GM19467 (cell line): ENCODE data around the gene RAB40B.

Experiments
- ATAC-seq: cut with Tn5 transposase; IDR thresholded peaks from one replicate; pipeline ENCODE4 v1.9.1; 2021; ENCODE audit warnings: mild to moderate bottlenecking, moderate library complexity; ENCODE audit not compliant: unreplicated experiment

The RAB40B gene

DNA sequence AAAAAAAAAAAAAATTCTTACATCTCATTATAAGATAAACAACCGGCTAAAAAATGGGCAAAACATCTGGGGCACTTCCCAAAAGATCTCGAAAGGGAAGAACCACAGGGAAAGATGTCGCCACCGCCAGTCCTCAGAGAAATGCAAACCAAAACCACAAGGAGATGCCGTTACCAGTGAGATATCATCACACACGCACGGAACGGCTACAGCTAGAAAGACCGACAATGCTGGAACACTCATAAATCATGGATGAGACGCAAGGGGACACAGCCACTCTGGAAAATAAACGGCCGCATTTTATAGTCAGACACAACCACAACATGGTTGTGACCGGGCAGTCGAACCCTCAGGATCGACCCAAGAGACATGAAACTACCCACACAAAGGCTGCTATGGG, 74.8 kb downstream of the RAB40B start:
- ATAC-seq: no peak

- no peak for ATAC-seq
These were observed 78.9 kb downstream of the RAB40B start for GRCh38 chr17:82619641-82620040.

DNA sequence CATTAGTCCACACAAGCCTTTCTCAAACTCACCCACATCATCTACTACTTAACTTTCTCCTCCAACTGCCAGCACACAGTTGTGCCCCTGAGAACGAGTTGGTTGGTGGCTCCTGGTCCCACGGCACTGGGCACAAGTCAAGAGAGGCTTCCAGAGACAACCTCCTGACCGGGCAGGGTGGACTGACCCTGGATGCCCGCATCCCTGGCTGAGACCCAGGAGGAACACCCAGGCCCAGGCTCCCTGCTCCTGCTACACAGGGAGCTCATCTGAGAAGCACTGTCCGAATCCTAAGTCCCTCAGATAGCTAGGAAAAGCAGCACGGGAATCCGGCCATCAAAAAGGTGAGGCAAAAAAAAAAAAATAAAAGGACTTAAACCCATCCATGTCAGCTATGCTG, 79.3 kb downstream of the RAB40B start:
- ATAC-seq: no peak

- ATAC-seq: no peak
These were observed 82.3 kb downstream of the RAB40B start for GRCh38 chr17:82616021-82616711.

- no peak for ATAC-seq
These were observed 83.1 kb downstream of the RAB40B start for GRCh38 chr17:82615084-82616020.

DNA sequence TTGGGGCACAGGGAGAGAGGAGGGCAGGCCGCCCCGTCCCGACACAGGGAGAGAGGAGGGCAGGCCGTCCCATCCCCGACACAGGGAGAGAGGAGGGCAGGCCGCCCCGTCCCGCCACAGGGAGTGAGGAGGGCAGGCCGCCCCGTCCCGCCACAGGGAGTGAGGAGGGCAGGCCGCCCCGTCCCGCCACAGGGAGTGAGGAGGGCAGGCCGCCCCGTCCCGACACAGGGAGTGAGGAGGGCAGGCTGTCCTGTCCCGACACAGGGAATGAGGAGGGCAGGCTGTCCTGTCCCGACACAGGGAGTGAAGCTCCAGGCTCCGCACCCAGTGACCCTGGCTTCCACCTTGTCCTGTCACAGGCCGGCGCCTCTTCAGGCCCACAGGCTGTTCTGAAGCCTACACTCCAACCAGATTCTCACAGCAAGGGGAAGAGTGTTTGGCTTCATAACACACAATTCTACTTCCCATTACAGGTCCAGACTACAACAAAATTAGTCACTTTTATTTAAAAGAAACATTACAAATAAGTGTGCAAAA, 84.3 kb downstream of the RAB40B start:
- ATAC-seq: no peak

DNA sequence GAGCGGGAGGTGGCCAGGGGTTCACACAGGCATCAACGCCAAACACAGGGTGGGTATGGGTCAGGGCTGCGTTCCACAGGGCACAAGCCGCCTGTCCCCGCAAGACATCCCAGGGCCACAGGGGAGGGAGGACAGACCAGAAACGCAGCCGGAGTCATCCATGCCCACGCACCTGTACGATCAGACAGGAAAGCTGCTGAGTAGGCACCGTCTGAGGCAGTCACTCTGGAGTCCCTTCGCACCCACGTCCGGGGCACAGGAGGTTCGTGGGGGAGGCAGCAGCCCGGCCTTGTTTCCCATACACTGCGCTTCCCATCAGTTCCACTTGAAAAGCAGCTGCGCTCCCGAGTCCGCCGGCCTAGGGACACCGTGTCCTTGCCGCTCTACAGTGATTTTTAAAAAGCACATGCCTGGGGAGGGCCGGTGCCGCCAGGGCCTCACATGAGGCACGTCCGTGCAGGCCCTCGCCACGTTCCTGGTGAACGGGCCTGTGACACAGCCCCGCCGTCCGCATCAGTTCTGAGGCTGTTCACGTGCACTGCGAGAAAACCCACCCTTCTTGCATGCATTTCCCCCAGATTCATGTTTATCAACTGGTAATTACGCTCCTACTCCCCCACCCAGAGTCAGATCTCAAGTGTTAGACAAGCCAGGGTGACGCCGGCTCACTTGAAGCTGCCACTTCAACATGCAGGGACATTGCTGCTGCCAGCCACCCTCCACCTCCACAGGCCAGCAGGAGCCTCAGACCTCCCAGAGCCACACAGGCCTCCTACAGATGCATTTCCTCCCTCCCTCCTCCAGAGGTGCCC, 85.0 kb downstream of the RAB40B start:
- ATAC-seq: no peak

GRCh38 chr17:82611140-82612058, 87.1 kb downstream of the RAB40B start:
- ATAC-seq: no peak

DNA sequence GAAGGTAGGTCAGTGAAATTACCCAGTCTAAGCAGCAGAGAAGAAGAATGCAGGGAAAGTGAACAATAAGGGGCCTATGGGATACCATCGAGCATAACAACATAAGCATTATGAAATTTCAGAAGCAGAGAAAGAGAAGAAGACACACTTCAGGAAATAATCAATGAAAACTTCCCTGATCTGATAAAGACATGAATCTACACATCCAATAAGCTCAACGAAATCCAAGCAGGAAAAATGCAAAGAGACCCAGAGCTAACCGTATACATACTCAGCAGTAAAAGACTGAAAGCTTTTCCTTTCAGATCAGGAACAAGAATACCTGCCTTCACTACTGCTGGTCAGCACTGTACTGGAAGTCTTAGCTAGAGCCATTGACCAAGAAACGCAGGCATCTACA, 88.8 kb downstream of the RAB40B start:
- ATAC-seq: no peak

DNA sequence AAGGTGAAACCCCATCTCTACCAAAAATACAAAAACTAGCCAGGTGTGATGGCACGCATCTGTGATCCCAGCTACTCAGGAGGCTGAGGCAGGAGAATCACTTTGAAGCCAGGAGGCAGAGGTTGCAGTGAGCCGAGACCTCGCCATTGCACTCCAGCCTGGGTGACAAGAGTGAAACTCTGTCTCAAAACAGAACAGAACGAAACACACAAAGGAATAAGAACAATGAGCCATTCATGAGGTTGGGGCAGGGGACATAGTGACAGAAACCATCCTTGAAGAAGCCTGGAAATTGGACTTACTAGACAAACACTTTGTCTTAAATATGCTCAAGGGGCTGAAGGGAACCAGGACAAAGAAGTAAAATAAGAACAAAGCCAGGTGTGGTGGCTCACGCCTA, 89.7 kb downstream of the RAB40B start:
- no peak for ATAC-seq

GRCh38 chr17:82605939-82606600, 92.4 kb downstream of the RAB40B start:
- no peak for ATAC-seq
